OCI-LY1 (cell line): Measurements from ENCODE around the gene KCNK16.

ENCODE experiments used
- EZH2 ChIP-seq: fragments of 200-600 bp; sonication (generic), shearing (Covaris generic); IDR thresholded peaks from 2 replicates; pipeline ENCODE4 v1.8.0; 2017; ENCODE audit warnings: borderline replicate concordance, mixed run types, mild to moderate bottlenecking, antibody characterized with exemption, low read length, moderate library complexity, mixed read lengths
- TF ChIP-seq, protein P1 (sequence below): fragments of 200-600 bp; sonication (generic), shearing (Covaris generic); IDR thresholded peaks from 2 replicates; pipeline ENCODE4 v1.5.1; 2017; ENCODE audit warnings: mild to moderate bottlenecking, antibody characterized with exemption, low read length, moderate library complexity, mixed read lengths

DNA sequence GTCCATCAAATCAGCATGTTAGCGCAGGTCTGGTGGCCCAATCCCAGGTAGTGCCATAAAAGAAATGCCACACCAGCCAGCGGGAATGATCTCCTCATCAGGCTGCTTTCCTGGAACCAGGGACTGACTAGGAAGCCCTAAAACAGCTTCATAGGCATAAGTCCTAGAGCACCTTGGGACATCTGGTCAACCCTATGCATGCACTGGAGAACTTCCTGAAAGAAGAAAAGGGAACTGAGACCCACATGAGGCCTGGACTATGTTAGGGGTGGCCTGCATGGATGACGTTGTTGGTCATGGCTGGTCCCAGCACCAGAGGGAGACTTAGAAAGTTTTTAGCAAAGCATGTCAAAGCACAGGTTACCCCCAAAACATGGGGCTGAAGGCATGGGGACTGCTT, 7.6 kb upstream of the KCNK16 start:
- TF ChIP-seq, protein P1, sequence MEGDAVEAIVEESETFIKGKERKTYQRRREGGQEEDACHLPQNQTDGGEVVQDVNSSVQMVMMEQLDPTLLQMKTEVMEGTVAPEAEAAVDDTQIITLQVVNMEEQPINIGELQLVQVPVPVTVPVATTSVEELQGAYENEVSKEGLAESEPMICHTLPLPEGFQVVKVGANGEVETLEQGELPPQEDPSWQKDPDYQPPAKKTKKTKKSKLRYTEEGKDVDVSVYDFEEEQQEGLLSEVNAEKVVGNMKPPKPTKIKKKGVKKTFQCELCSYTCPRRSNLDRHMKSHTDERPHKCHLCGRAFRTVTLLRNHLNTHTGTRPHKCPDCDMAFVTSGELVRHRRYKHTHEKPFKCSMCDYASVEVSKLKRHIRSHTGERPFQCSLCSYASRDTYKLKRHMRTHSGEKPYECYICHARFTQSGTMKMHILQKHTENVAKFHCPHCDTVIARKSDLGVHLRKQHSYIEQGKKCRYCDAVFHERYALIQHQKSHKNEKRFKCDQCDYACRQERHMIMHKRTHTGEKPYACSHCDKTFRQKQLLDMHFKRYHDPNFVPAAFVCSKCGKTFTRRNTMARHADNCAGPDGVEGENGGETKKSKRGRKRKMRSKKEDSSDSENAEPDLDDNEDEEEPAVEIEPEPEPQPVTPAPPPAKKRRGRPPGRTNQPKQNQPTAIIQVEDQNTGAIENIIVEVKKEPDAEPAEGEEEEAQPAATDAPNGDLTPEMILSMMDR: no peak
- TF ChIP-seq EZH2: no peak
